Endothelial cell of umbilical vein (primary cell): ENCODE measurements around the gene FCER2. TPM values are rescaled to one million over a fixed set of nuclear protein-coding genes. Genes with fewer than 3 reads are reported as not detected.

ENCODE experiments used
- BruUV-seq: library from RNA; stranded (reverse); fragments of 400-500 nt; replicated peaks from 2 replicates; lab custom pipeline; 2021; lab: Mats Ljungman, UMichigan
- CTCF ChIA-PET: fragments of 300-600, 350-600 bp; sonication (Branson Sonifier 250); formaldehyde crosslinking; loops from one replicate; lab custom pipeline; 2021; ENCODE audit warnings: antibody characterized with exemption, inconsistent platforms; lab: Charles Lee
- POLR2A ChIA-PET: fragments of 300-600, 350-600 bp; sonication (Branson Sonifier 250); formaldehyde crosslinking; loops from one replicate; lab custom pipeline; 2021; ENCODE audit warnings: antibody characterized with exemption, inconsistent platforms; lab: Charles Lee
- DNase-seq: peaks from one replicate; pipeline ENCODE4 v3.0.0-alpha.2; 2011; ENCODE audit warnings: low read depth, low spot score
- FAIRE-seq: peaks from 2 replicates; lab custom pipeline; 2011; peaks lifted over from hg19 to GRCh38; lab: Jason Lieb, UNC
- H2AFZ ChIP-seq: 2 replicates; pipeline ENCODE4 v1.6.0; 2012; ENCODE audit warnings: low read depth, low read length, control low read depth, inconsistent platforms
- H3K27ac ChIP-seq: 2 replicates; pipeline ENCODE4 v1.5.1; 2011; ENCODE audit warnings: low read depth, mild to moderate bottlenecking, control low read depth, low read length, moderate library complexity; ENCODE audit not compliant: insufficient read depth
- H3K27me3 ChIP-seq, 2 experiments: 2 replicates each; pipeline versions ENCODE4 v1.6.0 to v1.6.1; 2011; ENCODE audit warnings: low read length in 2 of 2, mixed read lengths in 1 of 2; ENCODE audit not compliant: control insufficient read depth in 2 of 2, insufficient read depth in 2 of 2
- H3K36me3 ChIP-seq, 2 experiments: 2 replicates in 1 of 2; 3 replicates in 1 of 2; pipeline ENCODE4 v1.5.1; 2011; ENCODE audit warnings: low read length in 2 of 2, mild to moderate bottlenecking in 1 of 2, moderate library complexity in 1 of 2; ENCODE audit not compliant: control insufficient read depth in 2 of 2, insufficient read depth in 2 of 2; ENCODE audit errors: extremely low read depth in 1 of 2
- H3K4me1 ChIP-seq: 3 replicates; pipeline ENCODE4 v1.5.1; 2011; ENCODE audit warnings: mild to moderate bottlenecking, low read length; ENCODE audit not compliant: control insufficient read depth, insufficient read depth; ENCODE audit errors: extremely low read depth
- H3K4me2 ChIP-seq: 2 replicates; pipeline ENCODE4 v1.6.1; 2011; ENCODE audit warnings: low read length, control low read depth, mixed read lengths; ENCODE audit not compliant: insufficient read depth
- H3K4me3 ChIP-seq, 3 experiments: fragments of 200-600 bp in 1 of 3; sonication (generic), shearing (Covaris generic) in 1 of 3; replicated peaks in 1 of 3; 2 replicates each; pipeline ENCODE4 v1.5.1; 2011 to 2016; ENCODE audit warnings: control low read depth in 3 of 3, low read length in 3 of 3, mild to moderate bottlenecking in 2 of 3, inconsistent platforms in 1 of 3, low read depth in 1 of 3, moderate library complexity in 1 of 3; ENCODE audit not compliant: insufficient read depth in 1 of 3
- H3K79me2 ChIP-seq: 2 replicates; pipeline ENCODE4 v1.6.0; 2012; ENCODE audit warnings: low read length, inconsistent platforms; ENCODE audit not compliant: control insufficient read depth, insufficient read depth
- H3K9ac ChIP-seq: replicated peaks from 2 replicates; pipeline ENCODE3; 2011; ENCODE audit warnings: low read length, control low read depth; ENCODE audit not compliant: insufficient read depth; ENCODE audit errors: extremely low read depth
- H3K9me1 ChIP-seq: replicated peaks from 3 replicates; pipeline ENCODE4 v1.6.0; 2011; ENCODE audit warnings: mild to moderate bottlenecking, low read length; ENCODE audit not compliant: control insufficient read depth, insufficient read depth; ENCODE audit errors: extremely low read depth
- H3K9me3 ChIP-seq: replicated peaks from 2 replicates; pipeline ENCODE4 v1.5.1; 2012; ENCODE audit warnings: low read length, inconsistent platforms; ENCODE audit not compliant: control insufficient read depth, insufficient read depth
- H4K20me1 ChIP-seq: replicated peaks from 2 replicates; pipeline ENCODE3; 2011; ENCODE audit warnings: mild to moderate bottlenecking, low read length; ENCODE audit not compliant: control insufficient read depth, insufficient read depth; ENCODE audit errors: extremely low read depth
- CTCF ChIP-seq, 2 donors: IDR thresholded peaks; 1 replicate in 1 of 2; 2 replicates in 1 of 2; pipeline ENCODE4 v1.5.1; 2011; ENCODE audit warnings: low read length in 2 of 2, mild to moderate bottlenecking in 2 of 2, moderate library complexity in 2 of 2, control low read depth in 1 of 2, inconsistent platforms in 1 of 2, low read depth in 1 of 2; ENCODE audit not compliant: insufficient read depth in 1 of 2; ENCODE audit errors: extremely low read depth in 1 of 2
- EZH2 ChIP-seq: IDR thresholded peaks from 2 replicates; pipeline ENCODE4 v1.6.1; 2012; ENCODE audit warnings: borderline replicate concordance, low read depth, mild to moderate bottlenecking, moderate library complexity, low read length, inconsistent platforms; ENCODE audit not compliant: severe bottlenecking
- FOS ChIP-seq: IDR thresholded peaks from 2 replicates; pipeline ENCODE4 v1.6.1; 2011; ENCODE audit warnings: mild to moderate bottlenecking, low read length, moderate library complexity, borderline replicate concordance; ENCODE audit not compliant: insufficient read depth
- GATA2 ChIP-seq: IDR thresholded peaks from 2 replicates; pipeline ENCODE4 v1.7.0; 2011; ENCODE audit warnings: low read depth, mild to moderate bottlenecking, moderate library complexity, mixed read lengths, low read length; ENCODE audit not compliant: insufficient read length, insufficient read depth
- JUN ChIP-seq: IDR thresholded peaks from 2 replicates; pipeline ENCODE4 v1.6.1; 2011; ENCODE audit warnings: borderline replicate concordance, low read depth; ENCODE audit not compliant: insufficient read length, insufficient read depth
- MYC ChIP-seq: IDR thresholded peaks from one replicate; pipeline ENCODE4 v1.6.1; 2011; ENCODE audit warnings: mild to moderate bottlenecking, low read depth, low read length
- POLR2A ChIP-seq: IDR thresholded peaks from 2 replicates; pipeline ENCODE4 v1.6.1; 2012; ENCODE audit warnings: low read depth, mild to moderate bottlenecking, control low read depth, low read length
- POLR2AphosphoS5 ChIP-seq: IDR thresholded peaks from 2 replicates; pipeline ENCODE4 v1.6.1; 2012; ENCODE audit warnings: low read depth, mild to moderate bottlenecking, control low read depth, low read length, moderate library complexity; ENCODE audit not compliant: insufficient read depth
- dilution Hi-C: fragments of 300-500 bp; cut with MboI; formaldehyde crosslinking; loops from one replicate; pipeline ENCODE4 v1.15.0; 2019; ENCODE audit warnings: low sequenced_read_pairs; ENCODE audit not compliant: extremely low pct_ligation_motif_present
- intact Hi-C: fragments of 100-400 bp; cut with micrococcal nuclease; formaldehyde crosslinking; loops from one replicate; pipeline ENCODE4 v1.10.0; 2022
- polyA plus RNA-seq, 4 experiments: library from polyadenylated mRNA; depleted of rRNA in 3 of 4; stranded (reverse) in 3 of 4; unstranded in 1 of 4; fragments of >200 nt; gene quantifications; 2 replicates each; pipeline versions ENCODE4 v1.2.1 to v1.2.3, GENCODE V29; 2011 to 2012; ENCODE audit warnings: missing spikeins in 1 of 4
- total RNA-seq: library from RNA; stranded (reverse); gene quantifications from 2 replicates; pipeline ENCODE4 v1.2.3, GENCODE V29; 2021
- TF ChIP-seq, protein P1 (sequence below): IDR thresholded peaks from 2 replicates; pipeline ENCODE4 v1.6.1; 2011; ENCODE audit not compliant: insufficient read depth, insufficient read length

The FCER2 gene
- total and polyA plus RNA-seq, 2 donors (not counting 3 experiments of a cell fraction or from before 2014, with no cell fraction given): not detected

DNA sequence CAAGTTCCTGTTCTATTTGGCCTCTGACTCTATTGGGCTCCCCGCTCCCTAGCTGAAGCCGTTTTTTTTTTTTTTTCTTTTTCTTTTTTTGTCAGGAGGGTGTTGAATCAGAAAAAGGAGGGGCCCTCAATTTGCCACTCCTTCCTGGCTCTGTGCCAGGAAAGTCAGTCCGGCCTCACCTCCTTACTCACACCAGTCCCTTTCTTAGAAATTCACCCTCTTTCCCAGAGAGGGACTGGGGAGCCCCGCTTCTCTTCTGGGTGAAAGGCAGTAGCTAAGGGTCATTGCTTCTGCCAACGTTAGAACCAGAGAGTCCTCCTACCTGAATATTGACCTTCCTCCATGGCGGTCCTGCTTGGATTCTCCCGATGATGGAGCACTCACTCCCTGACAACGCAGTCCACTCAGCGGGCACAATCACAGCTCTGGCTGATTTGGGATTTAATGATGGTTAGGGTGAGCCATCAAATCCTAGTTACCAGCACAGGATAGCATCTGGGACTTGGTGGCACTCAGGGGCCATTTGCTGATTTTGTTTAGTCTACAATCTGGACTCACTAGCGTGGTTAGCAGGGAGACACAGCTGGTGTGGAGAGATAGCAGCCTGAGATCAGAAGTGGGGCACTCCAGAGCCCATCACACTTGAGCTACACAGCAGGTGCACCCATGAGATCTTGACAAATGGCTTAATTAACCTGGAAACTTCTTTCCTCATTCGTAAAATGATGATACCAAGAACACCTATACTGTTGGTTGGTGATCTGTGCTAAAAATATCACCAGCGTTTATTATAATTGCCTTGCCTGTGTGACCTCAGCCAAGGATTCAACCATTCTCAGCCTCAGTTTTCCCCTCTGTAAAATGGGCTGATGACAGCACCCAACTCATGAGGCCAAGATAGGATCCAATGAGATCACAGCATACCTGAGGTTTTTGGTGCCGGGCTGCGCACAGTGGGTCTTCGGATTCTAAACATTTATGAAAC is 2.2 kb downstream of the FCER2 start:
- DNase-seq: no peak
- dilution Hi-C loops (no loop called here), intact Hi-C loops (no loop called here)
- H3K27ac ChIP-seq: no peak overlapping the region
- no peak overlapping the region for H3K4me3 ChIP-seq
- ChIA-PET POLR2A (no interaction called here), CTCF (interaction anchor here (1.1 to 4.1 kb wide), 2 partner anchors 19 to 100 kb away, joined by 7 to 21 read pairs; partner anchors contain the start of gene TRAPPC5)
- H3K27me3 ChIP-seq: no peaks in the 10 kb centered on the region
- H3K9me3 ChIP-seq: no peaks in the 10 kb centered on the region
- H3K4me2 ChIP-seq: no peak overlapping the region
- FAIRE-seq: no peak
- no peaks in the 10 kb centered on the region for H3K9me1 ChIP-seq
- no peak for TF ChIP-seq CTCF (IDR thresholded peaks at IDR 0.05; ENCODE audit: extremely low read depth in 1 of 2, insufficient read depth in 1 of 2, low read depth in 1 of 2, low read length in 2 of 2)
- TF ChIP-seq FOS: no peak
- TF ChIP-seq, protein P1, sequence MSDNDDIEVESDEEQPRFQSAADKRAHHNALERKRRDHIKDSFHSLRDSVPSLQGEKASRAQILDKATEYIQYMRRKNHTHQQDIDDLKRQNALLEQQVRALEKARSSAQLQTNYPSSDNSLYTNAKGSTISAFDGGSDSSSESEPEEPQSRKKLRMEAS: no peak
- no peak for TF ChIP-seq JUN
- no peak for TF ChIP-seq MYC
- TF ChIP-seq POLR2A: no peak
- TF ChIP-seq GATA2: no peak
- no peak for TF ChIP-seq POLR2AphosphoS5
- no peak for TF ChIP-seq EZH2
- no peak overlapping the region for H2AFZ ChIP-seq
- H3K79me2 ChIP-seq: no peaks in the 10 kb centered on the region
- BruUV-seq: no TSS peak
- H3K4me1 ChIP-seq: no peaks in the 10 kb centered on the region
- H3K9ac ChIP-seq: no peak overlapping the region
- H4K20me1 ChIP-seq: no peaks in the 10 kb centered on the region
- no peaks in the 10 kb centered on the region for H3K36me3 ChIP-seq
